ENCODE results near the gene EPHA2.

GRCh38 chr1:16177306-16177705 is 21.4 kb upstream of the EPHA2 start:
- TF ChIP-seq CTCF (IDR thresholded peaks at IDR 0.05) = no peak
- TF ChIP-seq POLR2A (IDR thresholded peaks at IDR 0.05) = no peak

All from adrenal gland (tissue), 5 donors.